GM18909 (cell line): ENCODE results near the gene ANXA2.
"Not testable (repeated sequence)": the region's sequence is repeated elsewhere in the genome, so short reads cannot be mapped to it uniquely, and the experiment has no call there.

Experiments used
- ATAC-seq: cut with Tn5 transposase; IDR thresholded peaks from one replicate; pipeline ENCODE4 v1.9.1; 2021; ENCODE audit warnings: mild to moderate bottlenecking; ENCODE audit not compliant: unreplicated experiment, poor library complexity

ANXA2 gene

GRCh38 chr15:60411774-60412425 lies 14.1 kb upstream of the ANXA2 start:
- ATAC-seq = no peak

- ATAC-seq = not testable (repeated sequence)
Measured at GRCh38 chr15:60410350-60410749, 12.6 kb upstream of the ANXA2 start.

- peak; percentile 63 for ATAC-seq
Measured at GRCh38 chr15:60408463-60408981, 10.7 kb upstream of the ANXA2 start.

GRCh38 chr15:60407415-60407805 lies 9.6 kb upstream of the ANXA2 start:
- no peak for ATAC-seq

- ATAC-seq = no peak
Measured at GRCh38 chr15:60406513-60407414, 9.0 kb upstream of the ANXA2 start.

GRCh38 chr15:60405399-60405798 lies 7.6 kb upstream of the ANXA2 start:
- no peak for ATAC-seq

GRCh38 chr15:60404351-60404750 lies 6.6 kb upstream of the ANXA2 start:
- ATAC-seq = not testable (repeated sequence)

- ATAC-seq = no peak
Measured at GRCh38 chr15:60400944-60401343, 3.2 kb upstream of the ANXA2 start.

- no peak for ATAC-seq
Measured at GRCh38 chr15:60399931-60400330, 2.1 kb upstream of the ANXA2 start.

GRCh38 chr15:60399246-60399915 lies 1.6 kb upstream of the ANXA2 start:
- no peak for ATAC-seq

- ATAC-seq = peak; percentile 72
Measured at GRCh38 chr15:60396958-60397771, 621 bp downstream of the ANXA2 start.

- ATAC-seq = no peak
Measured at GRCh38 chr15:60396560-60396957, 1.2 kb downstream of the ANXA2 start.

GRCh38 chr15:60396100-60396499 lies 1.7 kb downstream of the ANXA2 start:
- no peak for ATAC-seq

GRCh38 chr15:60395276-60396011 lies 2.3 kb downstream of the ANXA2 start:
- ATAC-seq = no peak

GRCh38 chr15:60394689-60395097 lies 3.1 kb downstream of the ANXA2 start:
- no peak for ATAC-seq

- no peak for ATAC-seq
Measured at GRCh38 chr15:60392986-60393790, 4.6 kb downstream of the ANXA2 start.

GRCh38 chr15:60392601-60392985 lies 5.2 kb downstream of the ANXA2 start:
- ATAC-seq = no peak

- ATAC-seq = no peak
Measured at GRCh38 chr15:60391722-60392315, 6.0 kb downstream of the ANXA2 start.
